ENCODE results near the gene KIAA1614. TPM values are rescaled to one million over a fixed set of nuclear protein-coding genes. Genes with fewer than 3 reads are reported as not detected.

Gene KIAA1614
- total RNA-seq, 1 donor = 10.6 TPM

GRCh38 chr1:180939711-180940103 is 27.0 kb downstream of the KIAA1614 start:
- TF ChIP-seq CTCF (IDR thresholded peaks at IDR 0.05; ENCODE audit: insufficient read depth, low read length) = no peak
- no peak for DNase-seq (ENCODE audit: low read depth)
- no peak overlapping the region for H3K4me3 ChIP-seq (ENCODE audit: low read depth, low read length)

GRCh38 chr1:180940445-180940844 is 27.7 kb downstream of the KIAA1614 start:
- H3K4me3 ChIP-seq (ENCODE audit: low read depth, low read length) = no peak overlapping the region
- no peak for TF ChIP-seq CTCF (IDR thresholded peaks at IDR 0.05; ENCODE audit: insufficient read depth, low read length)
- no peak for DNase-seq (ENCODE audit: low read depth)

GRCh38 chr1:180941518-180942275 is 29.0 kb downstream of the KIAA1614 start:
- TF ChIP-seq CTCF (IDR thresholded peaks at IDR 0.05; ENCODE audit: insufficient read depth, low read length) = no peak
- H3K4me3 ChIP-seq (ENCODE audit: low read depth, low read length) = no peak overlapping the region
- no peak for DNase-seq (ENCODE audit: low read depth)

- no peak overlapping the region for H3K4me3 ChIP-seq (ENCODE audit: low read depth, low read length)
- no peak for DNase-seq (ENCODE audit: low read depth)
- TF ChIP-seq CTCF (IDR thresholded peaks at IDR 0.05; ENCODE audit: insufficient read depth, low read length) = no peak
Observed at GRCh38 chr1:180945151-180945550, 32.5 kb downstream of the KIAA1614 start.

- no peak for DNase-seq (ENCODE audit: low read depth)
- H3K4me3 ChIP-seq (ENCODE audit: low read depth, low read length) = no peak overlapping the region
- TF ChIP-seq CTCF (IDR thresholded peaks at IDR 0.05; ENCODE audit: insufficient read depth, low read length) = no peak
Observed at GRCh38 chr1:180945551-180945950, 32.9 kb downstream of the KIAA1614 start.

- DNase-seq (ENCODE audit: low read depth) = no peak
- TF ChIP-seq CTCF (IDR thresholded peaks at IDR 0.05; ENCODE audit: insufficient read depth, low read length) = no peak
- no peak overlapping the region for H3K4me3 ChIP-seq (ENCODE audit: low read depth, low read length)
Observed at GRCh38 chr1:180946056-180946455, 33.4 kb downstream of the KIAA1614 start.
